ENCODE measurements around the gene LPAR5.

- TF ChIP-seq CTCF (IDR thresholded peaks at IDR 0.05), result no peak
- no peak for TF ChIP-seq POLR2A (IDR thresholded peaks at IDR 0.05)
These were observed 62.8 kb downstream of the LPAR5 start for GRCh38 chr12:6573001-6573400.

Measured in lower leg skin (tissue), 3 donors.